HG03139 (cell line): ENCODE data around the gene GEMIN7.

Experiments
- ATAC-seq: cut with Tn5 transposase; IDR thresholded peaks from one replicate; pipeline ENCODE4 v1.9.1; 2021; ENCODE audit not compliant: unreplicated experiment

The GEMIN7 gene

GRCh38 chr19:45059258-45059965, 19.6 kb upstream of the GEMIN7 start:
- peak; percentile 53 for ATAC-seq

- no peak for ATAC-seq
These were observed 17.1 kb upstream of the GEMIN7 start for GRCh38 chr19:45061965-45062364.

- no peak for ATAC-seq
These were observed 14.9 kb upstream of the GEMIN7 start for GRCh38 chr19:45063851-45064801.

GRCh38 chr19:45066921-45067661, 12.0 kb upstream of the GEMIN7 start:
- no peak for ATAC-seq

- ATAC-seq, result no peak
These were observed 11.0 kb upstream of the GEMIN7 start for GRCh38 chr19:45068041-45068440.

- no peak for ATAC-seq
These were observed 10.0 kb upstream of the GEMIN7 start for GRCh38 chr19:45069056-45069455.

GRCh38 chr19:45070214-45070613, 8.8 kb upstream of the GEMIN7 start:
- ATAC-seq, result no peak

- ATAC-seq, result no peak
These were observed 8.1 kb upstream of the GEMIN7 start for GRCh38 chr19:45070861-45071544.

GRCh38 chr19:45071545-45071938, 7.5 kb upstream of the GEMIN7 start:
- ATAC-seq, result no peak

- ATAC-seq, result no peak
These were observed 6.9 kb upstream of the GEMIN7 start for GRCh38 chr19:45071969-45072790.

- no peak for ATAC-seq
These were observed 4.2 kb upstream of the GEMIN7 start for GRCh38 chr19:45074744-45075300.

GRCh38 chr19:45075301-45076028, 3.6 kb upstream of the GEMIN7 start:
- peak; percentile 66 for ATAC-seq

GRCh38 chr19:45076029-45076850, 2.8 kb upstream of the GEMIN7 start, which contains the start of gene ZNF296:
Gene ZNF296, minus strand, starts transcription at chr19:45076478. Its CDS starts 105 bp downstream, at chr19:45076373.
- ATAC-seq, result peak; percentile 27

GRCh38 chr19:45076851-45077730, 2.0 kb upstream of the GEMIN7 start:
- ATAC-seq, result no peak

GRCh38 chr19:45078390-45079062, 534 bp upstream of the GEMIN7 start:
- no peak for ATAC-seq

GRCh38 chr19:45079911-45080370, 881 bp downstream of the GEMIN7 start:
- no peak for ATAC-seq
